Smooth muscle cell (in vitro differentiated cells): ENCODE results near the gene MARCHF4. TPM values are rescaled to one million over a fixed set of nuclear protein-coding genes. Genes with fewer than 3 reads are reported as not detected.

Source experiments
- DNase-seq: peaks from one replicate; lab custom pipeline; 2025; ENCODE audit not compliant: unreplicated experiment; lab: John Stamatoyannopoulos, UW
- H2AFZ ChIP-seq: fragments of 200-600 bp; sonication (generic); 2 replicates; pipeline ENCODE4 v1.6.0; 2016; ENCODE audit warnings: antibody characterized with exemption, low read depth, mild to moderate bottlenecking
- H3F3A ChIP-seq: fragments of 200-600 bp; sonication (generic); 2 replicates; pipeline ENCODE4 v1.6.0; 2017; ENCODE audit warnings: antibody characterized with exemption, low read depth
- H3K27ac ChIP-seq: fragments of 200-600 bp; sonication (generic); 2 replicates; pipeline ENCODE4 v1.5.1; 2016; ENCODE audit warnings: low read depth, mild to moderate bottlenecking
- H3K27me3 ChIP-seq: fragments of 200-600 bp; sonication (generic); 2 replicates; pipeline ENCODE4 v1.6.1; 2016; ENCODE audit warnings: low read depth, mild to moderate bottlenecking
- H3K36me3 ChIP-seq: fragments of 200-600 bp; sonication (generic); 2 replicates; pipeline ENCODE4 v1.5.1; 2016; ENCODE audit warnings: low read depth
- H3K4me1 ChIP-seq: fragments of 200-600 bp; sonication (generic); 2 replicates; pipeline ENCODE4 v1.5.1; 2016; ENCODE audit warnings: low read depth
- H3K4me2 ChIP-seq: fragments of 200-600 bp; sonication (generic); 2 replicates; pipeline ENCODE4 v1.6.0; 2016; ENCODE audit warnings: mild to moderate bottlenecking
- H3K4me3 ChIP-seq: fragments of 200-600 bp; sonication (generic); 2 replicates; pipeline ENCODE4 v1.5.1; 2016; ENCODE audit warnings: mild to moderate bottlenecking
- H3K79me2 ChIP-seq: fragments of 200-600 bp; sonication (generic); 2 replicates; pipeline ENCODE4 v1.6.0; 2016; ENCODE audit warnings: low read depth, mild to moderate bottlenecking
- H3K9ac ChIP-seq: fragments of 200-600 bp; sonication (generic); 2 replicates; pipeline ENCODE4 v1.6.0; 2016; ENCODE audit warnings: low read depth
- H3K9me3 ChIP-seq: fragments of 200-600 bp; sonication (generic); replicated peaks from 2 replicates; pipeline ENCODE4 v1.5.1; 2016; ENCODE audit warnings: low read depth
- H4K20me1 ChIP-seq: fragments of 200-600 bp; sonication (generic); 2 replicates; pipeline ENCODE4 v1.6.0; 2016; ENCODE audit warnings: low read depth
- CTCF ChIP-seq: fragments of 200-600 bp; sonication (generic); IDR thresholded peaks from 2 replicates; pipeline ENCODE4 v1.5.1; 2017; ENCODE audit warnings: borderline replicate concordance, mild to moderate bottlenecking, antibody characterized with exemption; ENCODE audit not compliant: insufficient read depth, poor library complexity, severe bottlenecking
- WGBS: methylation state at CpG from one replicate; pipeline ENCODE4 v1.1.7; 2016; ENCODE audit warnings: low lambda C conversion rate; 5-methylcytosine and 5-hydroxymethylcytosine counted together
- polyA plus RNA-seq: library from polyadenylated mRNA; unstranded; fragments of >200 nt; fragmentation: Nextera tagmentation; extraction: Ambion mirVana; gene quantifications from 2 replicates; pipeline ENCODE4 v1.2.1, GENCODE V29; 2016
- total RNA-seq: library from RNA; depleted of rRNA; stranded (reverse); fragments of >200 nt; gene quantifications from 2 replicates; pipeline ENCODE4 v1.2.3, GENCODE V29; 2014

MARCHF4 gene
- total and polyA plus RNA-seq, 2 experiments from 2014 or later, result 0.90 to 1.8 TPM

- no peak overlapping the region for H3K4me2 ChIP-seq
- H2AFZ ChIP-seq, result no peak overlapping the region
- no peaks in the 10 kb centered on the region for H3K27me3 ChIP-seq
- no peak for TF ChIP-seq CTCF
- no peak overlapping the region for H3K9ac ChIP-seq
- no peaks in the 10 kb centered on the region for H3K36me3 ChIP-seq
- DNase-seq, result no peak
- no peak overlapping the region for H3K27ac ChIP-seq
- 73% methylated on average over 11 of the region's 11 CpGs for WGBS
- H3K4me3 ChIP-seq, result no peak overlapping the region
- H3K9me3 ChIP-seq, result no peaks in the 10 kb centered on the region
- no peaks in the 10 kb centered on the region for H4K20me1 ChIP-seq
- H3F3A ChIP-seq, result no peaks in the 10 kb centered on the region
- H3K79me2 ChIP-seq, result peaks cover 2% of the 10 kb centered on the region
- peaks cover 6% of the 10 kb centered on the region for H3K4me1 ChIP-seq
These were observed 36.4 kb upstream of the MARCHF4 start for GRCh38 chr2:216408426-216409290.

- no peaks in the 10 kb centered on the region for H4K20me1 ChIP-seq
- H2AFZ ChIP-seq, result no peak overlapping the region
- no peak for TF ChIP-seq CTCF
- no peaks in the 10 kb centered on the region for H3K36me3 ChIP-seq
- H3K27me3 ChIP-seq, result no peaks in the 10 kb centered on the region
- H3K4me3 ChIP-seq, result no peak overlapping the region
- no peaks in the 10 kb centered on the region for H3K9me3 ChIP-seq
- no peak for DNase-seq
- H3K4me1 ChIP-seq, result peaks cover 5% of the 10 kb centered on the region
- no peak overlapping the region for H3K4me2 ChIP-seq
- no peak overlapping the region for H3K27ac ChIP-seq
- no peaks in the 10 kb centered on the region for H3F3A ChIP-seq
- WGBS, result 66% methylated on average over 3 of the region's 3 CpGs
- H3K9ac ChIP-seq, result no peak overlapping the region
- H3K79me2 ChIP-seq, result no peaks in the 10 kb centered on the region
These were observed 34.5 kb upstream of the MARCHF4 start for GRCh38 chr2:216406826-216407225.

- Histone ChIP-seq H4K20me1 (no peaks in the 10 kb centered on the region), H2AFZ (no peak overlapping the region), H3K27me3 (no peaks in the 10 kb centered on the region), H3K9me3 (no peaks in the 10 kb centered on the region), H3K4me1 (peaks cover 5% of the 10 kb centered on the region), H3K79me2 (no peaks in the 10 kb centered on the region), H3K4me3 (no peak overlapping the region), H3K4me2 (no peak overlapping the region), H3K27ac (no peak overlapping the region), H3K9ac (no peak overlapping the region), H3F3A (no peaks in the 10 kb centered on the region), H3K36me3 (no peaks in the 10 kb centered on the region)
- 89% methylated on average over 7 of the region's 7 CpGs for WGBS
- no peak for TF ChIP-seq CTCF
- DNase-seq, result no peak
These were observed 33.3 kb upstream of the MARCHF4 start for GRCh38 chr2:216405588-216405987.
